Measurements from ENCODE around the gene TLK1. TPM values are rescaled to one million over a fixed set of nuclear protein-coding genes. Genes with fewer than 3 reads are reported as not detected.

TLK1 gene
- total and polyA plus RNA-seq, 10 of the 15 experiments (the other 5 are each of a cell fraction or from before 2014, with no cell fraction given): 25.1 to 126 (median 57.3) TPM

DNA sequence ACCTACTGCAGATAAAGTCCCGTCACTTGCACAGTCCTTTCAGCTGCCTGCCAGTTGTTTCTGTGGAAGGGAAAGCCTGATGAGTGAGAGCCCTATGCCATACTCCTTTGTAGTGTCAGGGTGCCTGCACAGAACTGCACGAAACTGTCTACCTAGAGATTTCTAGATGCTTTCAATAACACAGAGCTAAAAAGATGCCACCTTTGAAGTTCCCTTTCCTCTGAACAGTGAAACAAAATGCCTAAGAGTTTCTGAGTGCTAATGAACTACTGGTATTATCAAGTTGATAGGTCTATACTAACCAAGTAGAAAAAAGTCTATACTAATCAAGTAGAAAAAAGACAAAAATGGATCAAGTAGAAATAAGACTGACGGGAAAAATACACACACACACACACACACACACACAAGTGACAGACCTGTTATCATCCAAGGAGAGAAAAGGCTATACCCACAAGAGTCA lies 79.0 kb downstream of the TLK1 start (continued):
- TF ChIP-seq EGR1 (IDR thresholded peaks at IDR 0.05; ENCODE audit: borderline replicate concordance in 1 of 2, low read depth in 2 of 2, low read length in 2 of 2) (no peak), MYC (IDR thresholded peaks at IDR 0.05; ENCODE audit: insufficient read depth, insufficient read length, insufficient replicate concordance, low read length, severe bottlenecking) (no peak)

DNA sequence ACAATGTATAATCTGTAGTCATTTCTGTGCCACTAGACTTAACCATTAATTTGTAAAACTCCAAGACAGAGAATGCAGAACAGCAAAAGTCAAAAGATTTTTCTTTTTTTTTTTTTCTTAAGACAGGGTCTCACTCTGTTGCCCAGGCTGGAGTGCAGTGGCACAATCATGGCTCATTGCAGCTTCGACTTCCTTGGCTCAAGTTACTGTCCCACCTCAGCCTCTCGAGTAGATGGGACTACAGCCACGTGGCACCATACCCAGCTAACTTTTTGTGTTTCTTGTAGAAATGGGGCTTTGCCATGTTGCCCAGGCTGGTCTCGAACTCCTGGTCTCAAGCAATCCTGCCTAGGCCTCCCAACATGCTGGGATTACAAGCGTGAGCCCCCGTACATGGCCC lies 80.1 kb downstream of the TLK1 start:
- ChIA-PET CTCF (no interaction called here), RAD21 (ENCODE audit: unreplicated experiment) (no interaction called here), POLR2A (no interaction called here), SMC1A (ENCODE audit: uncharacterized antibody, unreplicated experiment) (no interaction called here)
- Histone ChIP-seq H3K9ac (ENCODE audit: control insufficient read depth, insufficient read depth, low read length) (no peak overlapping the region), H3K4me1 (ENCODE audit: control insufficient read depth, insufficient read depth, low read length) (no peaks in the 10 kb centered on the region; the same call in 1 of the 2 replicates), H3K36me3 (ENCODE audit: control insufficient read depth in 2 of 2, insufficient read depth in 2 of 2, low read length in 1 of 2) (peaks cover 14 to 37% of the 10 kb centered on the region in 2 experiments), H2AFZ (ENCODE audit: control insufficient read depth, low read depth, low read length) (no peak overlapping the region), H4K20me1 (ENCODE audit: control insufficient read depth, insufficient read depth) (no peaks in the 10 kb centered on the region), H3K9me3 (replicated peaks; ENCODE audit: control insufficient read depth, insufficient read depth, low read length) (no peaks in the 10 kb centered on the region), H3K27me3 (replicated peaks in 1 of 2; ENCODE audit: control insufficient read depth in 2 of 2, insufficient read depth in 2 of 2, low read length in 1 of 2) (no peaks in the 10 kb centered on the region), H3K27ac (ENCODE audit: control insufficient read depth, insufficient read depth) (no peak overlapping the region), H3K4me3 (no peak overlapping the region), H3K4me2 (ENCODE audit: control insufficient read depth, insufficient read depth) (no peak overlapping the region), H3K79me2 (ENCODE audit: control insufficient read depth, insufficient read depth, low read length) (peaks cover 66% of the 10 kb centered on the region)
- WGBS (ENCODE audit: insufficient coverage, insufficient replicate concordance, low lambda C conversion rate, missing lambda C conversion rate): 98% methylated on average over 6 of the region's 6 CpGs
- in situ Hi-C loops (cut with MboI) (no loop called here), intact Hi-C loops (cut with micrococcal nuclease; ENCODE audit: unreplicated experiment) (no loop called here)
- BruUV-seq (replicated peaks): no TSS peak
- FAIRE-seq (no peak), ATAC-seq (no peak), DNase-seq (ENCODE audit: low read depth, low spot score) (no peak)
- TF ChIP-seq MYC (IDR thresholded peaks at IDR 0.05; ENCODE audit: insufficient read depth, insufficient read length, insufficient replicate concordance, low read length, severe bottlenecking) (no peak), EED (IDR thresholded peaks at IDR 0.05; ENCODE audit: low read depth) (no peak), RB1 (IDR thresholded peaks at IDR 0.05; ENCODE audit: borderline replicate concordance) (no peak), MTA3 (IDR thresholded peaks at IDR 0.05; ENCODE audit: borderline replicate concordance, low read length) (no peak), RAD21 (IDR thresholded peaks at IDR 0.05; ENCODE audit: insufficient read depth, low read depth, low read length) (no peak), RELA (IDR thresholded peaks at IDR 0.05; ENCODE audit: borderline replicate concordance, partially characterized antibody) (no peak), SMARCA5 (IDR thresholded peaks at IDR 0.05) (no peak), BRCA1 (IDR thresholded peaks at IDR 0.05; ENCODE audit: low read depth, low read length) (no peak), KDM1A (IDR thresholded peaks at IDR 0.05; ENCODE audit: borderline replicate concordance) (no peak)
- TF ChIP-seq, protein P1, sequence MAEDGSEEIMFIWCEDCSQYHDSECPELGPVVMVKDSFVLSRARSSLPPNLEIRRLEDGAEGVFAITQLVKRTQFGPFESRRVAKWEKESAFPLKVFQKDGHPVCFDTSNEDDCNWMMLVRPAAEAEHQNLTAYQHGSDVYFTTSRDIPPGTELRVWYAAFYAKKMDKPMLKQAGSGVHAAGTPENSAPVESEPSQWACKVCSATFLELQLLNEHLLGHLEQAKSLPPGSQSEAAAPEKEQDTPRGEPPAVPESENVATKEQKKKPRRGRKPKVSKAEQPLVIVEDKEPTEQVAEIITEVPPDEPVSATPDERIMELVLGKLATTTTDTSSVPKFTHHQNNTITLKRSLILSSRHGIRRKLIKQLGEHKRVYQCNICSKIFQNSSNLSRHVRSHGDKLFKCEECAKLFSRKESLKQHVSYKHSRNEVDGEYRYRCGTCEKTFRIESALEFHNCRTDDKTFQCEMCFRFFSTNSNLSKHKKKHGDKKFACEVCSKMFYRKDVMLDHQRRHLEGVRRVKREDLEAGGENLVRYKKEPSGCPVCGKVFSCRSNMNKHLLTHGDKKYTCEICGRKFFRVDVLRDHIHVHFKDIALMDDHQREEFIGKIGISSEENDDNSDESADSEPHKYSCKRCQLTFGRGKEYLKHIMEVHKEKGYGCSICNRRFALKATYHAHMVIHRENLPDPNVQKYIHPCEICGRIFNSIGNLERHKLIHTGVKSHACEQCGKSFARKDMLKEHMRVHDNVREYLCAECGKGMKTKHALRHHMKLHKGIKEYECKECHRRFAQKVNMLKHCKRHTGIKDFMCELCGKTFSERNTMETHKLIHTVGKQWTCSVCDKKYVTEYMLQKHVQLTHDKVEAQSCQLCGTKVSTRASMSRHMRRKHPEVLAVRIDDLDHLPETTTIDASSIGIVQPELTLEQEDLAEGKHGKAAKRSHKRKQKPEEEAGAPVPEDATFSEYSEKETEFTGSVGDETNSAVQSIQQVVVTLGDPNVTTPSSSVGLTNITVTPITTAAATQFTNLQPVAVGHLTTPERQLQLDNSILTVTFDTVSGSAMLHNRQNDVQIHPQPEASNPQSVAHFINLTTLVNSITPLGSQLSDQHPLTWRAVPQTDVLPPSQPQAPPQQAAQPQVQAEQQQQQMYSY (CRISPR knock-in tag; IDR thresholded peaks at IDR 0.05): no peak
- TF ChIP-seq, protein P2, sequence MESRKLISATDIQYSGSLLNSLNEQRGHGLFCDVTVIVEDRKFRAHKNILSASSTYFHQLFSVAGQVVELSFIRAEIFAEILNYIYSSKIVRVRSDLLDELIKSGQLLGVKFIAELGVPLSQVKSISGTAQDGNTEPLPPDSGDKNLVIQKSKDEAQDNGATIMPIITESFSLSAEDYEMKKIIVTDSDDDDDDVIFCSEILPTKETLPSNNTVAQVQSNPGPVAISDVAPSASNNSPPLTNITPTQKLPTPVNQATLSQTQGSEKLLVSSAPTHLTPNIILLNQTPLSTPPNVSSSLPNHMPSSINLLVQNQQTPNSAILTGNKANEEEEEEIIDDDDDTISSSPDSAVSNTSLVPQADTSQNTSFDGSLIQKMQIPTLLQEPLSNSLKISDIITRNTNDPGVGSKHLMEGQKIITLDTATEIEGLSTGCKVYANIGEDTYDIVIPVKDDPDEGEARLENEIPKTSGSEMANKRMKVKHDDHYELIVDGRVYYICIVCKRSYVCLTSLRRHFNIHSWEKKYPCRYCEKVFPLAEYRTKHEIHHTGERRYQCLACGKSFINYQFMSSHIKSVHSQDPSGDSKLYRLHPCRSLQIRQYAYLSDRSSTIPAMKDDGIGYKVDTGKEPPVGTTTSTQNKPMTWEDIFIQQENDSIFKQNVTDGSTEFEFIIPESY (IDR thresholded peaks at IDR 0.05): no peak
- TF ChIP-seq, protein P3, sequence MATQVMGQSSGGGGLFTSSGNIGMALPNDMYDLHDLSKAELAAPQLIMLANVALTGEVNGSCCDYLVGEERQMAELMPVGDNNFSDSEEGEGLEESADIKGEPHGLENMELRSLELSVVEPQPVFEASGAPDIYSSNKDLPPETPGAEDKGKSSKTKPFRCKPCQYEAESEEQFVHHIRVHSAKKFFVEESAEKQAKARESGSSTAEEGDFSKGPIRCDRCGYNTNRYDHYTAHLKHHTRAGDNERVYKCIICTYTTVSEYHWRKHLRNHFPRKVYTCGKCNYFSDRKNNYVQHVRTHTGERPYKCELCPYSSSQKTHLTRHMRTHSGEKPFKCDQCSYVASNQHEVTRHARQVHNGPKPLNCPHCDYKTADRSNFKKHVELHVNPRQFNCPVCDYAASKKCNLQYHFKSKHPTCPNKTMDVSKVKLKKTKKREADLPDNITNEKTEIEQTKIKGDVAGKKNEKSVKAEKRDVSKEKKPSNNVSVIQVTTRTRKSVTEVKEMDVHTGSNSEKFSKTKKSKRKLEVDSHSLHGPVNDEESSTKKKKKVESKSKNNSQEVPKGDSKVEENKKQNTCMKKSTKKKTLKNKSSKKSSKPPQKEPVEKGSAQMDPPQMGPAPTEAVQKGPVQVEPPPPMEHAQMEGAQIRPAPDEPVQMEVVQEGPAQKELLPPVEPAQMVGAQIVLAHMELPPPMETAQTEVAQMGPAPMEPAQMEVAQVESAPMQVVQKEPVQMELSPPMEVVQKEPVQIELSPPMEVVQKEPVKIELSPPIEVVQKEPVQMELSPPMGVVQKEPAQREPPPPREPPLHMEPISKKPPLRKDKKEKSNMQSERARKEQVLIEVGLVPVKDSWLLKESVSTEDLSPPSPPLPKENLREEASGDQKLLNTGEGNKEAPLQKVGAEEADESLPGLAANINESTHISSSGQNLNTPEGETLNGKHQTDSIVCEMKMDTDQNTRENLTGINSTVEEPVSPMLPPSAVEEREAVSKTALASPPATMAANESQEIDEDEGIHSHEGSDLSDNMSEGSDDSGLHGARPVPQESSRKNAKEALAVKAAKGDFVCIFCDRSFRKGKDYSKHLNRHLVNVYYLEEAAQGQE (IDR thresholded peaks at IDR 0.05; ENCODE audit: low read depth, low read length): no peak
